GM12873 (cell line): Measurements from ENCODE around the gene CDH26.

Source experiments
- TF ChIP-seq, protein P1 (sequence below): IDR thresholded peaks from 2 replicates; pipeline ENCODE4 v1.5.1; 2012; ENCODE audit warnings: low read depth, mild to moderate bottlenecking, moderate library complexity, low read length, control low read depth; ENCODE audit not compliant: insufficient read depth; ENCODE audit errors: missing control alignments

Gene CDH26

DNA sequence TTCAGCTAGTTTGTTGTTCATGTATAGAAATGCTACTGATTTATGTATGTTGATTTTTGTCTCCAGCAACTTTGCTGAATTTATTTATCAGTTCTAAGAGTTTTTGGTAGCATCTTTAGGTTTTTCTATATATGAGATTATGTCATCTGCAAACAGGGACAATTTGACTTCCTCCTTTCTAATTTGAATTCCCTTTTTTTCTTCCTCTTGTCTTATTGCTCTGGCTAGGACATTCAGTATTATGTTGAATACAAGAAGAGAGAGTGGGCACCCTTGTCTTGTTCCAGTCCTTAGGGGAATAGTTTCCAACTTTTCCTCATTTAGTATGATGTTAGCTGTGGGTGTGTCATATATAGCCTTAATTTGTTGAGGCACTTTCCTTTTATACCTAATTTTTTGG is 58.2 kb downstream of the CDH26 start:
- TF ChIP-seq, protein P1, sequence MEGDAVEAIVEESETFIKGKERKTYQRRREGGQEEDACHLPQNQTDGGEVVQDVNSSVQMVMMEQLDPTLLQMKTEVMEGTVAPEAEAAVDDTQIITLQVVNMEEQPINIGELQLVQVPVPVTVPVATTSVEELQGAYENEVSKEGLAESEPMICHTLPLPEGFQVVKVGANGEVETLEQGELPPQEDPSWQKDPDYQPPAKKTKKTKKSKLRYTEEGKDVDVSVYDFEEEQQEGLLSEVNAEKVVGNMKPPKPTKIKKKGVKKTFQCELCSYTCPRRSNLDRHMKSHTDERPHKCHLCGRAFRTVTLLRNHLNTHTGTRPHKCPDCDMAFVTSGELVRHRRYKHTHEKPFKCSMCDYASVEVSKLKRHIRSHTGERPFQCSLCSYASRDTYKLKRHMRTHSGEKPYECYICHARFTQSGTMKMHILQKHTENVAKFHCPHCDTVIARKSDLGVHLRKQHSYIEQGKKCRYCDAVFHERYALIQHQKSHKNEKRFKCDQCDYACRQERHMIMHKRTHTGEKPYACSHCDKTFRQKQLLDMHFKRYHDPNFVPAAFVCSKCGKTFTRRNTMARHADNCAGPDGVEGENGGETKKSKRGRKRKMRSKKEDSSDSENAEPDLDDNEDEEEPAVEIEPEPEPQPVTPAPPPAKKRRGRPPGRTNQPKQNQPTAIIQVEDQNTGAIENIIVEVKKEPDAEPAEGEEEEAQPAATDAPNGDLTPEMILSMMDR = no peak

DNA sequence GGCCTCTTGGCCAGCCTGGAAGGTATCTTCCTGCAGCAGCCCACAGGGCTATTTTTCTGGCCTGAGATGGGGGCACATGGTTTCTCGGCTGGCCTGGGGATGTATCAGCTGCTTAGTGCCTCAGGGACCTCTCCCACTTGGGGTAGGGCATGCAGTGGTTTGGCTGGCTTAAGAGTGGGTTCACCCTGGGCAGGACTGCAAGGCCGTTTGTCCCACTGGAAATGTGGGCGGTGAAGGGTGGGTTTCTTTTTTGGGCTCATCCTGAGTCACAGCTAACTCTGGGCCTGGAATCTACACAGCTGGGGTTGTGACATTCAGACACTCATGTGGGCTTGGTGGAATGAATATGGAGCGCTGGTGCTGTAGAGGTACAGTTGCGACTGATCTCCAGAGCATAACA is 62.0 kb downstream of the CDH26 start:
- TF ChIP-seq, protein P1 = no peak

DNA sequence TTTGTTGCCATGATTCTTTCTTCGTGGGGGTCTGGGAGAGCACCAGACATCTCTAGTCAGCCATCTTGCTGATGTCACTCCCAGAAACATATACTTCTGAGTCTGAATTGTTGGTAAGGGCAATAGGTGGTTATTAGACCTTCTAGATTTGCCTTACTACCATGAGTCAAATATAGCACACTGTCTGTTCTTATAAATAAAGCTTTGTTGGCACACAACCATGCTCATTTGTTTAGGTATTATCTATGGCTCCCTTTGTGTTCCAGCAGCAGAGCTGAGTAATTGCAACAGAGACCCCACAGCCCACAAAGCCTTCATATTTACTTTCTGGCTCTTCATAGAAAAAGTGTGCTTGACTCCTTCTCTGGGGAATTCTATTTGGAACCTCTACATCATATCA is 62.9 kb downstream of the CDH26 start:
- TF ChIP-seq, protein P1 = no peak

- TF ChIP-seq, protein P1 = no peak
Measured at GRCh38 chr20:60022849-60023248, 64.6 kb downstream of the CDH26 start.

DNA sequence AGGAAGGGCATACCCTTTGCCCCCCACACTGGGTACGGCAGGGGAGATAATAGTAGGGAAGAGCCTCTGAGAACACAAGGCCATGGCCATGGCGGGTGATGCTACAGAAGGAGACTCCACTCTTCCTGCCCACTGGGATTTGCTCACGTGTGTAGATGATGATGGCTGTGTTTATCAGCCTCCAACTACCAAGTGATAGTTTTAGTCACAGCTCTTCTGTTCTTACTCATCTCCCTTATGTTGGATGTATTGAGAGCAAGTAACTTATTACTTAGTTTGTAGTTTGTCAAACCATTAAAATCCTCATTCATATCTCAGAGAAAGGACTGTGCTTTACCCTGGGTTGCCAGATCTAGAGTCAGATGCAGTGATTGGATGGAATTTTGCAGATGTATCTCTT is 66.0 kb downstream of the CDH26 start:
- TF ChIP-seq, protein P1 = no peak

DNA sequence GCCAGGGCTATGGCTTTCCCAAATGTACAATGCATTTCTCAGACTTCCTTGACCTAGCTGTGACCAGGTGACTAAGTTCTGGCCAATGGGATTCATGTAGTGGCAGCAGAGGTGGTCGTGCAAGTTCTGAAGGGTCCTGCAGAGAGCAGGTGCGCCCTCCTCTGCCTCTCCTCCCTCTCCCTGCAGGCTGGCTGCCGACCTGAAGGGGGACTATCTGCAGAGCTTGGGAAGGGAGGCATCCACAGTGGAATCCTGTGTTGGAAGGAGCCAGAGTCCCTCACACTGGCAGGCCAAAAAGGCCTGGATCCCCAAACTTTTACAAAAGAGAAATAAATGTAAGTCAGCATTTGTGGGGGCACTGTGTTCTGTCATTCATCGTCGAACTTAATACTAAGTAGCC is 66.6 kb downstream of the CDH26 start:
- TF ChIP-seq, protein P1 = no peak

DNA sequence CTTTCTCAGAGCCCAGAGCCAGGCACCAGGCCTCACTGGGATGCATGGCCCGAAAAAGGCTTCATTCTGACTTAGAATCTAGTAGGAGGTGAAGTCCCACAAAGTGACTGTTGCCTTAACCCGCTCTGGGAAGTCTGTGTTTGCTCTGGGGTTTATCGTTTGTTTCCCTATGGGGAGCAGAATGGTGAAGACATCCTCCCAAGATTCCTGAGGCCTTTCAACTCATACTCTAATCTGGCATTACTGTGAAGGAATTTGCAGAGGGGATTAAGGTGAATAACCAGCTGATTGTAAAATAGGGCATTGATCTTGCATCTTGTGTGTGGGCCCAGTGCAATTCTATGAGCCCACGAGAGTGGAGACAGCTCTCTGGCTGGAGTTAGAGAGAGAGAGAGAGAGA is 67.8 kb downstream of the CDH26 start:
- TF ChIP-seq, protein P1 = no peak
